Measurements from ENCODE around the gene TTL. TPM values are rescaled to one million over a fixed set of nuclear protein-coding genes. Genes with fewer than 3 reads are reported as not detected.
"Not testable (repeated sequence)": the region's sequence is repeated elsewhere in the genome, so short reads cannot be mapped to it uniquely, and the experiment has no call there.

TTL gene
- total and polyA plus RNA-seq, 10 donors, result 8.1 to 29.8 (median 23.8) TPM

- Histone ChIP-seq H3K27me3 (replicated peaks in 1 of 7) (no peaks in the 10 kb centered on the region), H3K36me3 (peaks cover 0 to 63% (median 18%) of the 10 kb centered on the region in 6 donors), H3K4me1 (peaks cover 0 to 3% (median 0%) of the 10 kb centered on the region in 6 donors), H3K27ac (no peak overlapping the region), H3K9me3 (no peaks in the 10 kb centered on the region), H3K4me3 (no peak overlapping the region)
- DNase-seq, result no peak
- intact Hi-C loops (cut with DNase I; ENCODE audit: low total_unique reads), result no loop called here
- TF ChIP-seq POLR2AphosphoS5 (IDR thresholded peaks at IDR 0.05) (no peak), CTCF (IDR thresholded peaks at IDR 0.05 in 8 of 11, conservative IDR thresholded peaks at IDR 0.05 in 3 of 11) (no peak), POLR2A (IDR thresholded peaks at IDR 0.05) (no peak)
- WGBS, 5 donors, result 88 to 98% (median 92%) methylated on average over 5 of the region's 5 CpGs
Measured at GRCh38 chr2:112528541-112528940, 46.6 kb downstream of the TTL start.

GRCh38 chr2:112529757-112530156, 47.8 kb downstream of the TTL start:
- 65 to 77% (median 72%) methylated on average over 4 of the region's 4 CpGs for WGBS, 5 donors
- TF ChIP-seq POLR2A (IDR thresholded peaks at IDR 0.05) (no peak), POLR2AphosphoS5 (IDR thresholded peaks at IDR 0.05) (no peak), CTCF (IDR thresholded peaks at IDR 0.05 in 8 of 11, conservative IDR thresholded peaks at IDR 0.05 in 3 of 11) (no peak)
- H3K9me3 ChIP-seq, result no peaks in the 10 kb centered on the region
- H3K4me1 ChIP-seq, result peaks cover 0 to 3% (median 0%) of the 10 kb centered on the region in 6 donors
- no peak for DNase-seq
- no peaks in the 10 kb centered on the region for H3K27me3 ChIP-seq (replicated peaks in 1 of 7)
- no peak overlapping the region for H3K27ac ChIP-seq
- peaks cover 0 to 58% (median 18%) of the 10 kb centered on the region in 6 donors for H3K36me3 ChIP-seq
- no peak overlapping the region for H3K4me3 ChIP-seq
- intact Hi-C loops (cut with DNase I; ENCODE audit: low total_unique reads), result no loop called here

GRCh38 chr2:112530728-112531127, 48.8 kb downstream of the TTL start:
- Histone ChIP-seq H3K4me1 (peaks cover 0 to 3% (median 0%) of the 10 kb centered on the region in 6 donors), H3K36me3 (peaks cover 0 to 58% (median 18%) of the 10 kb centered on the region in 6 donors), H3K27ac (no peak overlapping the region), H3K27me3 (replicated peaks in 1 of 7) (no peaks in the 10 kb centered on the region), H3K4me3 (no peak overlapping the region), H3K9me3 (no peaks in the 10 kb centered on the region)
- no peak for DNase-seq
- WGBS, 5 donors, result 96 to 98% (median 97%) methylated on average over 4 of the region's 4 CpGs
- intact Hi-C loops (cut with DNase I; ENCODE audit: low total_unique reads), result no loop called here
- TF ChIP-seq POLR2A (IDR thresholded peaks at IDR 0.05), result no peak
- TF ChIP-seq CTCF (IDR thresholded peaks at IDR 0.05 in 8 of 11, conservative IDR thresholded peaks at IDR 0.05 in 3 of 11), result no peak
- TF ChIP-seq POLR2AphosphoS5 (IDR thresholded peaks at IDR 0.05), result no peak

- Histone ChIP-seq H3K4me3 (no peak overlapping the region), H3K36me3 (peaks cover 0 to 36% (median 7%) of the 10 kb centered on the region in 6 donors), H3K27ac (no peak overlapping the region), H3K9me3 (no peaks in the 10 kb centered on the region), H3K27me3 (replicated peaks in 1 of 7) (no peaks in the 10 kb centered on the region), H3K4me1 (no peaks in the 10 kb centered on the region)
- WGBS, 5 donors, result 76 to 100% (median 80%) methylated on average over 1 of the region's 1 CpG
- no peak for DNase-seq
- intact Hi-C loops (cut with DNase I; ENCODE audit: low total_unique reads), result no loop called here
- TF ChIP-seq POLR2AphosphoS5 (IDR thresholded peaks at IDR 0.05) (no peak), POLR2A (IDR thresholded peaks at IDR 0.05) (no peak), CTCF (IDR thresholded peaks at IDR 0.05 in 8 of 11, conservative IDR thresholded peaks at IDR 0.05 in 3 of 11) (no peak)
Measured at GRCh38 chr2:112534826-112535225, 52.9 kb downstream of the TTL start.

- DNase-seq; H3K27me3 ChIP-seq (replicated peaks in 1 of 7); H3K27ac ChIP-seq; intact Hi-C loops (cut with DNase I; ENCODE audit: low total_unique reads); H3K4me3 ChIP-seq; H3K9me3 ChIP-seq: not testable (repeated sequence)
- Histone ChIP-seq H3K36me3 (peaks cover 0 to 18% (median 0%) of the 10 kb centered on the region in 6 donors), H3K4me1 (peaks cover 6 to 11% (median 7%) of the 10 kb centered on the region in 6 donors)
Measured at GRCh38 chr2:112536665-112537064, 54.7 kb downstream of the TTL start.

Measured in spleen (tissue), 11 donors.